ENCODE data around the gene COX19. TPM values are rescaled to one million over a fixed set of nuclear protein-coding genes. Genes with fewer than 3 reads are reported as not detected.

Gene COX19
- total and polyA plus RNA-seq, 2 of the 13 experiments (the other 11 are each of a cell fraction or from before 2014, with no cell fraction given): 11.5 to 21.7 TPM

GRCh38 chr7:945556-946255 is 29.6 kb downstream of the COX19 start (continued):
- TF ChIP-seq TBX2 (CRISPR knock-in tag; IDR thresholded peaks at IDR 0.05; ENCODE audit: borderline replicate concordance) (peak; percentile 69; the same call in 1 of the 2 replicates), MLX (CRISPR knock-in tag; IDR thresholded peaks at IDR 0.05) (no peak), ZBTB44 (CRISPR knock-in tag; IDR thresholded peaks at IDR 0.05) (no peak), ZNF768 (CRISPR knock-in tag; IDR thresholded peaks at IDR 0.05) (peak; percentile 87), TERF1 (CRISPR knock-in tag; IDR thresholded peaks at IDR 0.05) (no peak), ZNF703 (CRISPR knock-in tag; IDR thresholded peaks at IDR 0.05; ENCODE audit: borderline replicate concordance) (no peak), HNF4A (CRISPR knock-in tag; IDR thresholded peaks at IDR 0.05) (peak; percentile 68), PCBP1 (IDR thresholded peaks at IDR 0.05; ENCODE audit: borderline replicate concordance, low read depth, low read length) (0 out of 2 replicates have a peak, but pooled peaks have one; percentile 37), ZKSCAN1 (IDR thresholded peaks at IDR 0.05; ENCODE audit: low read length) (no peak), ZNF263 (CRISPR knock-in tag; IDR thresholded peaks at IDR 0.05) (no peak), FOSL2 (CRISPR knock-in tag; IDR thresholded peaks at IDR 0.05) (peak; percentile 78), NFKB2 (CRISPR knock-in tag; IDR thresholded peaks at IDR 0.05; ENCODE audit: borderline replicate concordance) (no peak), ZNF225 (CRISPR knock-in tag; IDR thresholded peaks at IDR 0.05) (peak; percentile 35; the same call in 1 of the 2 replicates), SIN3B (IDR thresholded peaks at IDR 0.05; ENCODE audit: low read length) (no peak), ZZZ3 (CRISPR knock-in tag; IDR thresholded peaks at IDR 0.05; ENCODE audit: borderline replicate concordance) (no peak), ZNF274 (CRISPR knock-in tag; IDR thresholded peaks at IDR 0.05) (0 out of 2 replicates have a peak, but pooled peaks have one; percentile 28), ZKSCAN8 (CRISPR knock-in tag; IDR thresholded peaks at IDR 0.05; ENCODE audit: borderline replicate concordance) (no peak), HOXA3 (CRISPR knock-in tag; IDR thresholded peaks at IDR 0.05) (peak; percentile 39; the same call in 1 of the 2 replicates), ZNF777 (CRISPR knock-in tag; IDR thresholded peaks at IDR 0.05) (no peak), TCF12 (IDR thresholded peaks at IDR 0.05) (no peak), TCF12 (CRISPR knock-in tag; IDR thresholded peaks at IDR 0.05) (0 out of 2 replicates have a peak, but pooled peaks have one; percentile 25)
- TF ChIP-seq, protein P1, sequence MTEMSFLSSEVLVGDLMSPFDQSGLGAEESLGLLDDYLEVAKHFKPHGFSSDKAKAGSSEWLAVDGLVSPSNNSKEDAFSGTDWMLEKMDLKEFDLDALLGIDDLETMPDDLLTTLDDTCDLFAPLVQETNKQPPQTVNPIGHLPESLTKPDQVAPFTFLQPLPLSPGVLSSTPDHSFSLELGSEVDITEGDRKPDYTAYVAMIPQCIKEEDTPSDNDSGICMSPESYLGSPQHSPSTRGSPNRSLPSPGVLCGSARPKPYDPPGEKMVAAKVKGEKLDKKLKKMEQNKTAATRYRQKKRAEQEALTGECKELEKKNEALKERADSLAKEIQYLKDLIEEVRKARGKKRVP (CRISPR knock-in tag; IDR thresholded peaks at IDR 0.05): no peak
- TF ChIP-seq, protein P2, sequence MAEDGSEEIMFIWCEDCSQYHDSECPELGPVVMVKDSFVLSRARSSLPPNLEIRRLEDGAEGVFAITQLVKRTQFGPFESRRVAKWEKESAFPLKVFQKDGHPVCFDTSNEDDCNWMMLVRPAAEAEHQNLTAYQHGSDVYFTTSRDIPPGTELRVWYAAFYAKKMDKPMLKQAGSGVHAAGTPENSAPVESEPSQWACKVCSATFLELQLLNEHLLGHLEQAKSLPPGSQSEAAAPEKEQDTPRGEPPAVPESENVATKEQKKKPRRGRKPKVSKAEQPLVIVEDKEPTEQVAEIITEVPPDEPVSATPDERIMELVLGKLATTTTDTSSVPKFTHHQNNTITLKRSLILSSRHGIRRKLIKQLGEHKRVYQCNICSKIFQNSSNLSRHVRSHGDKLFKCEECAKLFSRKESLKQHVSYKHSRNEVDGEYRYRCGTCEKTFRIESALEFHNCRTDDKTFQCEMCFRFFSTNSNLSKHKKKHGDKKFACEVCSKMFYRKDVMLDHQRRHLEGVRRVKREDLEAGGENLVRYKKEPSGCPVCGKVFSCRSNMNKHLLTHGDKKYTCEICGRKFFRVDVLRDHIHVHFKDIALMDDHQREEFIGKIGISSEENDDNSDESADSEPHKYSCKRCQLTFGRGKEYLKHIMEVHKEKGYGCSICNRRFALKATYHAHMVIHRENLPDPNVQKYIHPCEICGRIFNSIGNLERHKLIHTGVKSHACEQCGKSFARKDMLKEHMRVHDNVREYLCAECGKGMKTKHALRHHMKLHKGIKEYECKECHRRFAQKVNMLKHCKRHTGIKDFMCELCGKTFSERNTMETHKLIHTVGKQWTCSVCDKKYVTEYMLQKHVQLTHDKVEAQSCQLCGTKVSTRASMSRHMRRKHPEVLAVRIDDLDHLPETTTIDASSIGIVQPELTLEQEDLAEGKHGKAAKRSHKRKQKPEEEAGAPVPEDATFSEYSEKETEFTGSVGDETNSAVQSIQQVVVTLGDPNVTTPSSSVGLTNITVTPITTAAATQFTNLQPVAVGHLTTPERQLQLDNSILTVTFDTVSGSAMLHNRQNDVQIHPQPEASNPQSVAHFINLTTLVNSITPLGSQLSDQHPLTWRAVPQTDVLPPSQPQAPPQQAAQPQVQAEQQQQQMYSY (CRISPR knock-in tag; IDR thresholded peaks at IDR 0.05): peak; percentile 96
